Measurements from ENCODE around the gene DOP1B.

Gene DOP1B

GRCh38 chr21:36205962-36206361 is 49.3 kb downstream of the DOP1B start:
- DNase-seq, result no peak
